GM21526 (cell line): ENCODE measurements around the gene OTOP2.

Source experiments
- ATAC-seq: cut with Tn5 transposase; IDR thresholded peaks from one replicate; pipeline ENCODE4 v1.9.1; 2021; ENCODE audit warnings: moderate library complexity; ENCODE audit not compliant: unreplicated experiment, low FRiP score

OTOP2 gene

GRCh38 chr17:74922172-74922571 lies 1.9 kb upstream of the OTOP2 start:
- ATAC-seq: no peak

- no peak for ATAC-seq
Measured at GRCh38 chr17:74922694-74923537, 1.2 kb upstream of the OTOP2 start, which contains the start of gene USH1G. Gene USH1G (minus strand): TSS chr17:74923255. CDS start chr17:74923073, 182 bp downstream.

- no peak for ATAC-seq
Measured at GRCh38 chr17:74923538-74924249, 379 bp upstream of the OTOP2 start.

GRCh38 chr17:74925242-74925641 lies 1.2 kb downstream of the OTOP2 start:
- no peak for ATAC-seq

GRCh38 chr17:74928786-74929185 lies 4.7 kb downstream of the OTOP2 start:
- no peak for ATAC-seq

- no peak for ATAC-seq
Measured at GRCh38 chr17:74930535-74931036, 6.5 kb downstream of the OTOP2 start.

- ATAC-seq: no peak
Measured at GRCh38 chr17:74935048-74935447, 11.0 kb downstream of the OTOP2 start.

GRCh38 chr17:74935585-74936469 lies 11.8 kb downstream of the OTOP2 start, which contains the start of gene OTOP3:
Gene OTOP3 (plus strand): TSS chr17:74935898. CDS start chr17:74935922, 24 bp downstream.
- ATAC-seq: no peak

- no peak for ATAC-seq
Measured at GRCh38 chr17:74936470-74936799, 12.4 kb downstream of the OTOP2 start.

GRCh38 chr17:74937064-74938051 lies 13.3 kb downstream of the OTOP2 start:
- ATAC-seq: no peak

GRCh38 chr17:74938194-74938950 lies 14.3 kb downstream of the OTOP2 start:
- no peak for ATAC-seq

- ATAC-seq: no peak
Measured at GRCh38 chr17:74939534-74939933, 15.5 kb downstream of the OTOP2 start.

- no peak for ATAC-seq
Measured at GRCh38 chr17:74941128-74941725, 17.2 kb downstream of the OTOP2 start.

- no peak for ATAC-seq
Measured at GRCh38 chr17:74943808-74944522, 19.9 kb downstream of the OTOP2 start.

GRCh38 chr17:74945543-74945942 lies 21.5 kb downstream of the OTOP2 start:
- no peak for ATAC-seq

- no peak for ATAC-seq
Measured at GRCh38 chr17:74946641-74947040, 22.6 kb downstream of the OTOP2 start.

GRCh38 chr17:74947041-74947754 lies 23.1 kb downstream of the OTOP2 start:
- no peak for ATAC-seq
